ENCODE measurements around the gene IRF7.

GRCh38 chr11:620935-621814 is 5.4 kb upstream of the IRF7 start:
- TF ChIP-seq CTCF (IDR thresholded peaks at IDR 0.05) (no peak), POLR2A (IDR thresholded peaks at IDR 0.05) (no peak)
